ENCODE data around the gene RAB20.
"Not testable (repeated sequence)": the region's sequence is repeated elsewhere in the genome, so short reads cannot be mapped to it uniquely, and the experiment has no call there.

Gene RAB20

GRCh38 chr13:110491869-110492678, 69.4 kb downstream of the RAB20 start:
- DNase-seq (ENCODE audit: low spot score) = no peak

GRCh38 chr13:110490009-110490770, 71.3 kb downstream of the RAB20 start:
- no peak for DNase-seq (ENCODE audit: low spot score)

- DNase-seq (ENCODE audit: low spot score) = not testable (repeated sequence)
Observed at GRCh38 chr13:110486880-110487279, 74.6 kb downstream of the RAB20 start.

- no peak for DNase-seq (ENCODE audit: low spot score)
Observed at GRCh38 chr13:110486061-110486715, 75.3 kb downstream of the RAB20 start.

GRCh38 chr13:110485604-110486003, 75.9 kb downstream of the RAB20 start:
- no peak for DNase-seq (ENCODE audit: low spot score)

- DNase-seq (ENCODE audit: low spot score) = no peak
Observed at GRCh38 chr13:110484290-110485048, 77.1 kb downstream of the RAB20 start.

GRCh38 chr13:110483386-110483968, 78.0 kb downstream of the RAB20 start:
- no peak for DNase-seq (ENCODE audit: low spot score)

- DNase-seq (ENCODE audit: low spot score) = no peak
Observed at GRCh38 chr13:110480161-110480560, 81.4 kb downstream of the RAB20 start.

- no peak for DNase-seq (ENCODE audit: low spot score)
Observed at GRCh38 chr13:110479648-110480047, 81.9 kb downstream of the RAB20 start.

GRCh38 chr13:110479215-110479545, 82.3 kb downstream of the RAB20 start:
- no peak for DNase-seq (ENCODE audit: low spot score)

GRCh38 chr13:110478405-110479214, 82.9 kb downstream of the RAB20 start:
- DNase-seq (ENCODE audit: low spot score) = no peak

GRCh38 chr13:110477706-110478245, 83.7 kb downstream of the RAB20 start:
- no peak for DNase-seq (ENCODE audit: low spot score)

- DNase-seq (ENCODE audit: low spot score) = no peak
Observed at GRCh38 chr13:110476220-110476617, 85.3 kb downstream of the RAB20 start.

GRCh38 chr13:110475550-110476219, 85.8 kb downstream of the RAB20 start:
- no peak for DNase-seq (ENCODE audit: low spot score)

- DNase-seq (ENCODE audit: low spot score) = no peak
Observed at GRCh38 chr13:110475117-110475516, 86.4 kb downstream of the RAB20 start.

GRCh38 chr13:110474713-110475112, 86.8 kb downstream of the RAB20 start:
- DNase-seq (ENCODE audit: low spot score) = no peak

Data from D341Med (cell line).